Small intestine (tissue), 16 donors: ENCODE data around the gene REPIN1. TPM values are rescaled to one million over a fixed set of nuclear protein-coding genes. Genes with fewer than 3 reads are reported as not detected.

Source experiments
- DNase-seq, 2 donors: peaks; one replicate each; pipeline versions ENCODE4 v3.0.0 to v3.0.0-alpha.2; 2013
- FAIRE-seq: peaks from 2 replicates; lab custom pipeline; 2012; peaks lifted over from hg19 to GRCh38; lab: Jason Lieb, UNC
- H3K27ac ChIP-seq, 3 donors: one replicate each; pipeline ENCODE4 v1.5.1; 2013; ENCODE audit warnings: low read length in 2 of 3, mild to moderate bottlenecking in 2 of 3, control low read depth in 1 of 3, inconsistent platforms in 1 of 3, low read depth in 1 of 3, moderate library complexity in 1 of 3
- H3K27me3 ChIP-seq, 3 donors: one replicate each; pipeline ENCODE4 v1.6.1; 2013; ENCODE audit warnings: low read length in 3 of 3, inconsistent platforms in 1 of 3; ENCODE audit not compliant: control insufficient read depth in 3 of 3, insufficient read depth in 3 of 3
- H3K36me3 ChIP-seq, 3 donors: one replicate each; pipeline ENCODE4 v1.6.1; 2013; ENCODE audit warnings: low read length in 3 of 3, inconsistent platforms in 1 of 3, low read depth in 1 of 3, mild to moderate bottlenecking in 1 of 3, moderate library complexity in 1 of 3; ENCODE audit not compliant: control insufficient read depth in 3 of 3, insufficient read depth in 2 of 3
- H3K4me1 ChIP-seq, 3 donors: one replicate each; pipeline ENCODE4 v1.6.1; 2013; ENCODE audit warnings: low read length in 2 of 3, inconsistent platforms in 1 of 3, low read depth in 1 of 3, mild to moderate bottlenecking in 1 of 3, moderate library complexity in 1 of 3; ENCODE audit not compliant: control insufficient read depth in 3 of 3, insufficient read depth in 2 of 3
- H3K4me3 ChIP-seq, 3 donors: one replicate each; pipeline ENCODE4 v1.5.1; 2013; ENCODE audit warnings: low read length in 3 of 3, control low read depth in 1 of 3, inconsistent platforms in 1 of 3, low read depth in 1 of 3, mild to moderate bottlenecking in 1 of 3, moderate library complexity in 1 of 3
- H3K9me3 ChIP-seq, 2 donors: one replicate each; pipeline ENCODE4 v1.6.1; 2013; ENCODE audit warnings: low read depth in 1 of 2, low read length in 1 of 2; ENCODE audit not compliant: control insufficient read depth in 2 of 2, insufficient read depth in 1 of 2
- WGBS, 3 donors: extraction: QIAGEN DNeasy Blood & Tissue Kit; methylation state at CpG; one replicate each; pipeline ENCODE4 v1.1.7; 2013; 5-methylcytosine and 5-hydroxymethylcytosine counted together
- long read RNA-seq, 10 donors: transcript quantifications; one replicate each; lab custom pipeline, GENCODE V29; 2026
- polyA plus RNA-seq, 4 donors: library from polyadenylated mRNA; stranded (reverse) in 3 of 4; unstranded in 1 of 4; fragments of 200-250 nt in 3 of 4; fragments of 120-200 nt in 1 of 4; gene quantifications; one replicate each; pipeline versions ENCODE4 v1.2.1 to v1.2.3, GENCODE V29; 2013
- donor health status: healthy with polysubstance abuse.
- donor health status: control.
- donor health status: control.
- donor health status: Bipolar disorder and iron deficiency.
- donor health status: healthy.

Gene REPIN1
- polyA plus RNA-seq = 100 to 1,000 TPM in 2 of 4 donors, 10 to 100 TPM in 2; 46.5 to 138 (median 78.0) TPM
- long read RNA-seq, donor 1, transcript REPIN1-202 (1 exons, 2,876 nt) = major isoform, 185 of 227 reads
- long read RNA-seq, donor 1, transcript REPIN1-214 (3 exons, 2,058 nt) = minor isoform, 7 of 227 reads
- long read RNA-seq, donor 1, transcript REPIN1-203 (2 exons, 2,969 nt) = minor isoform, 19 of 227 reads
- long read RNA-seq, donor 1, partial matches to known transcripts = 5 of 227 reads
- long read RNA-seq, donor 1, other reads (novel, unspliced or antisense) = 0 of 227 reads
- long read RNA-seq, donor 2, transcript REPIN1-202 (1 exons, 2,876 nt) = major isoform, 35 of 42 reads
- long read RNA-seq, donor 2, transcript REPIN1-203 (2 exons, 2,969 nt) = minor isoform, 7 of 42 reads
- long read RNA-seq, donor 2, partial matches to known transcripts = 0 of 42 reads
- long read RNA-seq, donor 2, other reads (novel, unspliced or antisense) = 0 of 42 reads
- long read RNA-seq, donor 3, transcript REPIN1-202 (1 exons, 2,876 nt) = major isoform, 121 of 128 reads
- long read RNA-seq, donor 3, partial matches to known transcripts = 0 of 128 reads
- long read RNA-seq, donor 3, other reads (novel, unspliced or antisense) = 0 of 128 reads
- long read RNA-seq, donor 4, transcript REPIN1-202 (1 exons, 2,876 nt) = major isoform, 5 of 6 reads
- long read RNA-seq, donor 4, partial matches to known transcripts = 0 of 6 reads
- long read RNA-seq, donor 4, other reads (novel, unspliced or antisense) = 0 of 6 reads
- long read RNA-seq, donor 5, transcript REPIN1-202 (1 exons, 2,876 nt) = major isoform, 29 of 32 reads
- long read RNA-seq, donor 5, partial matches to known transcripts = 0 of 32 reads
- long read RNA-seq, donor 5, other reads (novel, unspliced or antisense) = 0 of 32 reads
- long read RNA-seq, donor 6, transcript REPIN1-203 (2 exons, 2,969 nt) = minor isoform, 9 of 114 reads
- long read RNA-seq, donor 6, transcript REPIN1-202 (1 exons, 2,876 nt) = major isoform, 101 of 114 reads
- long read RNA-seq, donor 6, partial matches to known transcripts = 0 of 114 reads
- long read RNA-seq, donor 6, other reads (novel, unspliced or antisense) = 0 of 114 reads
- long read RNA-seq, donor 7, transcript REPIN1-202 (1 exons, 2,876 nt) = major isoform, 113 of 133 reads
- long read RNA-seq, donor 7, transcript REPIN1-203 (2 exons, 2,969 nt) = minor isoform, 12 of 133 reads
- long read RNA-seq, donor 7, partial matches to known transcripts = 0 of 133 reads
- long read RNA-seq, donor 7, other reads (novel, unspliced or antisense) = 0 of 133 reads
- long read RNA-seq, donor 8, transcript REPIN1-202 (1 exons, 2,876 nt) = major isoform, 9 of 11 reads
- long read RNA-seq, donor 8, partial matches to known transcripts = 0 of 11 reads
- long read RNA-seq, donor 8, other reads (novel, unspliced or antisense) = 0 of 11 reads
- long read RNA-seq, donor 9, transcript REPIN1-202 (1 exons, 2,876 nt) = major isoform, 26 of 30 reads
- long read RNA-seq, donor 9, partial matches to known transcripts = 0 of 30 reads
- long read RNA-seq, donor 9, other reads (novel, unspliced or antisense) = 0 of 30 reads
- long read RNA-seq, donor 10, transcript REPIN1-203 (2 exons, 2,969 nt) = minor isoform, 6 of 127 reads
- long read RNA-seq, donor 10, transcript REPIN1-202 (1 exons, 2,876 nt) = major isoform, 115 of 127 reads
- long read RNA-seq, donor 10, partial matches to known transcripts = 0 of 127 reads
- long read RNA-seq, donor 10, other reads (novel, unspliced or antisense) = 0 of 127 reads

- H3K4me3 ChIP-seq = peak within 1 kb of the TSS; percentile 76 to 89 (median 86)
- DNase-seq = peak; percentile 89 to 96
- H3K27me3 ChIP-seq = no peaks in the 10 kb centered on the region
- H3K36me3 ChIP-seq = peaks cover 0 to 38% (median 16%) of the 10 kb centered on the region in 3 donors
- no peaks in the 10 kb centered on the region for H3K9me3 ChIP-seq
- FAIRE-seq = no peak
- H3K27ac ChIP-seq = peak within 1 kb of the TSS; percentile 88 to 98 (median 97)
- WGBS, 3 donors = 1% methylated on average over 63 to 85 of the region's 85 CpGs
- H3K4me1 ChIP-seq = peaks cover 0 to 41% (median 9%) of the 10 kb centered on the region in 3 donors
Observed at GRCh38 chr7:150368096-150368883, at the start of gene REPIN1. REPIN1 (plus strand) TSS chr7:150368822; CDS start chr7:150369712, 890 bp downstream.

DNA sequence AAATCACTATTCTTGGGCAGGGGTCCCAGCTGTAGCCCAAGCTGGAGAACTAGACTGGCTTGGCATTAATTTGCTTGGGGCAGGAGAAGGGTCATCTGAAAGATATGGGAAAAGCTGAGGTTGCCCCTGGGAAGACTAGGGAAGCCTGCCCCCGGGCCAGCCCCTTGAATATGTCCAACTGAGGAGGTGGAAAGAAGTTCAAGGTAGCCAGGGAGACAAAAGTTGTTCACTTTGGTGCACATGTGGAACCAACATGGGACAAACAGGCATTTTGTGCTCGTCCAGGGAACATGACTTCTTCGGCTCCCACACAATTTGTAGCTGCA lies 46.9 kb upstream of the REPIN1 start:
- DNase-seq (no peak), FAIRE-seq (no peak)
- Histone ChIP-seq H3K4me3 (no peak overlapping the region), H3K4me1 (peaks cover 8 to 23% (median 13%) of the 10 kb centered on the region in 3 donors), H3K27me3 (no peaks in the 10 kb centered on the region), H3K27ac (no peak overlapping the region), H3K36me3 (peaks cover 2 to 24% (median 3%) of the 10 kb centered on the region in 3 donors), H3K9me3 (no peaks in the 10 kb centered on the region)
- 92 to 97% (median 96%) methylated on average over 3 of the region's 3 CpGs for WGBS, 3 donors

DNA sequence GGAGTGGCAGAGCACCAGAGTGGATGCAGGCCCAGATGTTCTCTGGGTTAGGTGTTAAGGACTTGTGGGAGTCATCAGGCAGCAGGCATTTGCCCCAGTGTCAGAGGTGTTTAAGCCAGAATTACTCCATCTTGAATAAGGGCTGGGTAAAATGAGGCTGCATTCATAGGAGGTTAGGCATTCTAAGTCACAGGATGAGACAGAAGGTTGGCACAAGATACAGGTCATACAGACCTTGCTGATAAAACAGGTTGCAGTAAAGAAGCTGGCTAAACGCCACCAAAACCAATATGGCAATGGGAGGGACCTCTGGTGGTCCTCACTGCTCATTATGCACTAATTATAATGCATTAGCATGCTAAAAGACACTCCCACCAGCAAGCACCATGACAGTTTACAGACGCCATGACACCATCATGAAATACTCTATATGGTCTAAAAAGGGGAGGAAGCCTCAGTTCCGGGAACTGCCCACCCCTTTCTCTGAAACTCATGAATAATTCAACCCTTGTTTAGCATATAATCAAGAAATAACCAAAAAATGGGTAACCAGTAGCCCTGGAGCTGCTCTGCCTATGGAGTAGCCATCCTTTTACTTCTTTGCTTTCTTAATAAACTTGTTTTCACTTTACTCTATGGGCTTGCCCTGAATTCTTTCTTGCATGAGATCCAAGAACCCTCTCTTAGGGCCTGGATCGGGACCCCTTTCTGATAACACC lies 46.3 kb upstream of the REPIN1 start:
- H3K4me3 ChIP-seq = peak overlapping the region; percentile 88 to 90 (median 88)
- H3K27me3 ChIP-seq = no peaks in the 10 kb centered on the region
- peak; percentile 48 to 65 for DNase-seq
- peaks cover 8 to 23% (median 13%) of the 10 kb centered on the region in 3 donors for H3K4me1 ChIP-seq
- 10 to 50% (median 14%) methylated on average over 4 of the region's 4 CpGs for WGBS, 3 donors
- peaks cover 2 to 25% (median 4%) of the 10 kb centered on the region in 3 donors for H3K36me3 ChIP-seq
- no peaks in the 10 kb centered on the region for H3K9me3 ChIP-seq
- peak overlapping the region; percentile 91 to 97 (median 93) for H3K27ac ChIP-seq
- FAIRE-seq = no peak

- H3K36me3 ChIP-seq = peaks cover 2 to 30% (median 6%) of the 10 kb centered on the region in 3 donors
- H3K9me3 ChIP-seq = no peaks in the 10 kb centered on the region
- H3K4me1 ChIP-seq = peaks cover 8 to 23% (median 13%) of the 10 kb centered on the region in 3 donors
- no peak for FAIRE-seq
- 0 to 5% (median 3%) methylated on average over 76 to 82 of the region's 82 CpGs for WGBS, 3 donors
- H3K27me3 ChIP-seq = no peaks in the 10 kb centered on the region
- H3K4me3 ChIP-seq = peak within 1 kb of the TSS; percentile 88 to 90 (median 88)
- H3K27ac ChIP-seq = peak within 1 kb of the TSS; percentile 91 to 97 (median 93)
- DNase-seq = peak; percentile 71 to 89
Observed at GRCh38 chr7:150322833-150323681, 45.6 kb upstream of the REPIN1 start, which contains the start of the genes ACTR3C and LRRC61. ACTR3C (minus strand) TSS chr7:150323545; CDS start chr7:150295296, 28,249 bp downstream. LRRC61 (plus strand) TSS chr7:150323355; CDS start chr7:150336862, 13,507 bp downstream.

DNA sequence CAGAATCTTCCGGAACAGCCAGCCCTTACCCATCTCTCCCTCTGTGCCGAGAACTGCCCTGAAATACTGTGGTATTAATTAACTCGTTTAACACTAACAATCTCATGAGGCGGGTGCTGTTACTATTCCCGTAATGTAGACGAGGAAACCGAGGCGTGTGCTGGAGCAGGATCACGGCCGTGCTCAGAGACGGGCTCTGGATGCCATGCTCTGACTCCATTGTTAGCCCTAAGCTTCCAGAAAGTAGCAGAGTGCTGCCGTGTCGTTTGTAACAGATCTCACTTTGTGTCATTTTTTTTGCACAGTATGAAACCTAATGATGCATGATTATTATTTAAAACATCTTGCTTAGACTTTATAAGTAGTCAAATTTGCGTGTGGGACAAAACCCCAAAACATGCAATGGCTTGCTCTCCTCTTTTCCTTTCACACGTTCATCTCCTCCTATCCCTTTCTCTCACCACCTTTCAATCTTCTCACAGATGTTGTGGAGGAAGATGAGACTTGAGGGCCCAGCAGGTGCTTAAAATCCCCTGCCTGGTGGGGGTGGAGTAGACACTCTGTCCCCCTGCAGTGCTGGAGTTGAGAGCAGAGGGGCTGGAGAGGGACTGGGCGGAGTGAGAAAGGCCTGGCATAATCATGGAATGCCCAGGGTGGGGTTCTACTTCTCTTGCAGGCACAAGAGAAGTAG lies 44.8 kb upstream of the REPIN1 start:
- peaks cover 2 to 37% (median 6%) of the 10 kb centered on the region in 3 donors for H3K36me3 ChIP-seq
- peak overlapping the region; percentile 91 to 97 (median 93) for H3K27ac ChIP-seq
- peak overlapping the region; percentile 88 to 90 (median 88) for H3K4me3 ChIP-seq
- H3K27me3 ChIP-seq = no peaks in the 10 kb centered on the region
- FAIRE-seq (no peak), DNase-seq (peak in 1 of 2 donors; percentile 57)
- whole genome bisulfite sequencing, 3 donors = 3 to 15% (median 9%) methylated on average over 16 of the region's 16 CpGs
- no peaks in the 10 kb centered on the region for H3K9me3 ChIP-seq
- peaks cover 8 to 23% (median 13%) of the 10 kb centered on the region in 3 donors for H3K4me1 ChIP-seq
